ENCODE results near the gene DUSP6.
A peak's percentile ranks its signal among the peaks of the same experiment; 100 is the strongest.

The DUSP6 gene

DNA sequence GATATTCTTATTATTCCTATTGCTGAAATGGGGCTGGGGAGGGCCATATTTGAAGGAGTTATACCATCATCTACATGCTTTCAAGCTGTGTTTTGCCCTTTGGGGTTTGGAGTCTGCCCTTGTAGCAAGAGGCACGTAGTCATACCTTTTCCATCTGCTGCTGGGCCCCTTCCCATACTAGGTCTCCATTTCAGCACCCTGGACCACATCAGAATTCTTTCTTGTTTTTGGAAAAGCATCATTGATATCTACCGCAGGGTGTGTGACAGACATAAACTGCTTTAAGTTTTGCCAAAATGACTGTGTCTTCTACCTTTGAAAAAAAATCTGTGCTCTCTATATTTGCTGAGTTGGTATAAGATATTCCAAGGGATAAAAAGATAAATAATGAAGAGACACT lies 12.3 kb upstream of the DUSP6 start:
- H2AFZ ChIP-seq, result no peak overlapping the region
- H3K4me1 ChIP-seq, result peaks cover 18% of the 10 kb centered on the region
- H3K27me3 ChIP-seq (ENCODE audit: control insufficient read depth, insufficient read depth, low read length), result no peaks in the 10 kb centered on the region
- H3K4me3 ChIP-seq (ENCODE audit: low read depth, low read length), result no peak overlapping the region
- TF ChIP-seq, protein P1, sequence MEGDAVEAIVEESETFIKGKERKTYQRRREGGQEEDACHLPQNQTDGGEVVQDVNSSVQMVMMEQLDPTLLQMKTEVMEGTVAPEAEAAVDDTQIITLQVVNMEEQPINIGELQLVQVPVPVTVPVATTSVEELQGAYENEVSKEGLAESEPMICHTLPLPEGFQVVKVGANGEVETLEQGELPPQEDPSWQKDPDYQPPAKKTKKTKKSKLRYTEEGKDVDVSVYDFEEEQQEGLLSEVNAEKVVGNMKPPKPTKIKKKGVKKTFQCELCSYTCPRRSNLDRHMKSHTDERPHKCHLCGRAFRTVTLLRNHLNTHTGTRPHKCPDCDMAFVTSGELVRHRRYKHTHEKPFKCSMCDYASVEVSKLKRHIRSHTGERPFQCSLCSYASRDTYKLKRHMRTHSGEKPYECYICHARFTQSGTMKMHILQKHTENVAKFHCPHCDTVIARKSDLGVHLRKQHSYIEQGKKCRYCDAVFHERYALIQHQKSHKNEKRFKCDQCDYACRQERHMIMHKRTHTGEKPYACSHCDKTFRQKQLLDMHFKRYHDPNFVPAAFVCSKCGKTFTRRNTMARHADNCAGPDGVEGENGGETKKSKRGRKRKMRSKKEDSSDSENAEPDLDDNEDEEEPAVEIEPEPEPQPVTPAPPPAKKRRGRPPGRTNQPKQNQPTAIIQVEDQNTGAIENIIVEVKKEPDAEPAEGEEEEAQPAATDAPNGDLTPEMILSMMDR (IDR thresholded peaks at IDR 0.05), result no peak
- peaks cover 27% of the 10 kb centered on the region for H3K79me2 ChIP-seq
- no peaks in the 10 kb centered on the region for H3K36me3 ChIP-seq (ENCODE audit: control insufficient read depth, insufficient read depth, low read length)
- H3K9ac ChIP-seq, result no peak overlapping the region
- no peaks in the 10 kb centered on the region for H3K9me3 ChIP-seq (ENCODE audit: control insufficient read depth, low read length)
- H3K27ac ChIP-seq, result no peak overlapping the region
- H3K4me2 ChIP-seq (ENCODE audit: low read length), result no peak overlapping the region

DNA sequence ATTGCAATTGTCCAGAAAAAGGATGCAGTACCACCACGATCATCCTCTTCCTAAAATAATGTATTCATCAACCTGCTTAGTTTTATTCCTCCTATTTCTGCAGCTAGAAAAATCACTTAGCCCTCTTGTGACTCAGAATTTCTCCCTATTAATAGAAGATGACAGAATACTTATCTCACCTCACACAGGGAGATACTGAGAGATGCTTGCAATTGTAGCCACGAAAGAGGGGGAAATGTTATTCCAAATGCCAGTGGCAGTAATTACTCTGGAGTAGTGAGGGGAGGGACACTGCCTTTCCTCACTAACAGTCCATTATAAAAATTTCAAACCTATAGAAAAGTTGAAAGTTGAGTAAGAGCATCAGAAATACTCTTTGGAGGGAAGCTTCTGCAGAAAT lies 11.8 kb upstream of the DUSP6 start:
- H3K36me3 ChIP-seq (ENCODE audit: control insufficient read depth, insufficient read depth, low read length), result no peaks in the 10 kb centered on the region
- TF ChIP-seq, protein P1 (IDR thresholded peaks at IDR 0.05), result no peak
- H3K27me3 ChIP-seq (ENCODE audit: control insufficient read depth, insufficient read depth, low read length), result no peaks in the 10 kb centered on the region
- peaks cover 33% of the 10 kb centered on the region for H3K79me2 ChIP-seq
- H3K9ac ChIP-seq, result no peak overlapping the region
- H2AFZ ChIP-seq, result no peak overlapping the region
- H3K9me3 ChIP-seq (ENCODE audit: control insufficient read depth, low read length), result no peaks in the 10 kb centered on the region
- no peak overlapping the region for H3K4me3 ChIP-seq (ENCODE audit: low read depth, low read length)
- no peak overlapping the region for H3K4me2 ChIP-seq (ENCODE audit: low read length)
- peaks cover 18% of the 10 kb centered on the region for H3K4me1 ChIP-seq
- no peak overlapping the region for H3K27ac ChIP-seq

- peaks cover 18% of the 10 kb centered on the region for H3K4me1 ChIP-seq
- H3K36me3 ChIP-seq (ENCODE audit: control insufficient read depth, insufficient read depth, low read length), result no peaks in the 10 kb centered on the region
- no peak overlapping the region for H2AFZ ChIP-seq
- no peaks in the 10 kb centered on the region for H3K9me3 ChIP-seq (ENCODE audit: control insufficient read depth, low read length)
- H3K4me2 ChIP-seq (ENCODE audit: low read length), result no peak overlapping the region
- TF ChIP-seq, protein P1 (IDR thresholded peaks at IDR 0.05), result no peak
- H3K27ac ChIP-seq, result peak overlapping the region; percentile 68
- H3K27me3 ChIP-seq (ENCODE audit: control insufficient read depth, insufficient read depth, low read length), result no peaks in the 10 kb centered on the region
- H3K79me2 ChIP-seq, result peaks cover 35% of the 10 kb centered on the region
- H3K9ac ChIP-seq, result no peak overlapping the region
- no peak overlapping the region for H3K4me3 ChIP-seq (ENCODE audit: low read depth, low read length)
Observed at GRCh38 chr12:89363582-89363981, 11.3 kb upstream of the DUSP6 start.

- Histone ChIP-seq H3K36me3 (ENCODE audit: control insufficient read depth, insufficient read depth, low read length) (no peaks in the 10 kb centered on the region), H3K9ac (no peak overlapping the region), H3K27me3 (ENCODE audit: control insufficient read depth, insufficient read depth, low read length) (no peaks in the 10 kb centered on the region), H3K4me2 (ENCODE audit: low read length) (peak overlapping the region; percentile 13), H3K4me3 (ENCODE audit: low read depth, low read length) (no peak overlapping the region), H2AFZ (no peak overlapping the region), H3K27ac (peak overlapping the region; percentile 68), H3K4me1 (peaks cover 18% of the 10 kb centered on the region), H3K9me3 (ENCODE audit: control insufficient read depth, low read length) (no peaks in the 10 kb centered on the region), H3K79me2 (peaks cover 34% of the 10 kb centered on the region)
- TF ChIP-seq, protein P1 (IDR thresholded peaks at IDR 0.05), result no peak
Observed at GRCh38 chr12:89363084-89363483, 10.8 kb upstream of the DUSP6 start.

DNA sequence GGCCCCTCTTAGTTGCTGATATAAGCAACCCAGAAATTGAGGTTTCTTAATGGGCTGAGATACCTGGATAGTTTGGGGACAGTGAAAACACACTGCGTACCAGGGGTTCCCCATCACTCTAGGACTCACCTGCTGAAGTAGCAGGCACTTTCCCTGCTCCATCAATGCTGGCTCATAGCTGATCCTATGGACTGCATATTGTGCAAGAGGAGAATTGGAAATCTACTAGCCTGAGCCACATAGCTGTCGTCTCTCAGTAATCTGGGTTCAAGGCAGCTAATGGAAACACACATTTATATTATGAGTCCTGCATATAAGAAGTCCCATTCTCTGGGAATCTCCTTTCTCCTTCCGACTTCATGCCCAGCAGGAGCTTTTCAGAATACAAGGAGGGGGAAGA lies 7.3 kb upstream of the DUSP6 start:
- Histone ChIP-seq H3K79me2 (peaks cover 35% of the 10 kb centered on the region), H3K4me2 (ENCODE audit: low read length) (no peak overlapping the region), H3K36me3 (ENCODE audit: control insufficient read depth, insufficient read depth, low read length) (no peaks in the 10 kb centered on the region), H3K4me1 (peaks cover 31% of the 10 kb centered on the region), H3K27me3 (ENCODE audit: control insufficient read depth, insufficient read depth, low read length) (no peaks in the 10 kb centered on the region), H2AFZ (no peak overlapping the region), H3K4me3 (ENCODE audit: low read depth, low read length) (no peak overlapping the region), H3K27ac (no peak overlapping the region), H3K9ac (no peak overlapping the region), H3K9me3 (ENCODE audit: control insufficient read depth, low read length) (no peaks in the 10 kb centered on the region)
- TF ChIP-seq, protein P1 (IDR thresholded peaks at IDR 0.05), result no peak

All from parathyroid adenoma (tissue), 2 donors.